HL-60 (cell line): ENCODE data around the gene AAMDC.

Experiments
- DNase-seq, 2 experiments: peaks; one replicate each; pipeline ENCODE4 v3.0.0-alpha.2; 2010 to 2020; ENCODE audit warnings: low read depth in 1 of 2, low spot score in 1 of 2
- H3K27ac ChIP-seq: fragments of 250-450 bp; sonication (Bioruptor Pico); replicated peaks from 2 replicates; pipeline ENCODE4 v1.5.1; 2020; ENCODE audit warnings: mild to moderate bottlenecking, moderate library complexity
- H3K27me3 ChIP-seq: fragments of 250-450 bp; sonication (Bioruptor Pico); 2 replicates; pipeline ENCODE4 v1.5.1; 2021; ENCODE audit warnings: mild to moderate bottlenecking, moderate library complexity; ENCODE audit not compliant: insufficient read depth, poor library complexity, severe bottlenecking
- H3K4me3 ChIP-seq: replicated peaks from 2 replicates; pipeline ENCODE4 v1.5.1; 2011; ENCODE audit warnings: mild to moderate bottlenecking, control low read depth, low read length; ENCODE audit not compliant: insufficient read depth
- CTCF ChIP-seq: IDR thresholded peaks from one replicate; pipeline ENCODE4 v1.5.1; 2011; ENCODE audit warnings: low read length, control low read depth, inconsistent platforms; ENCODE audit not compliant: insufficient read depth
- GABPA ChIP-seq: IDR thresholded peaks from 2 replicates; pipeline ENCODE4 v1.6.1; 2012; ENCODE audit warnings: low read depth
- POLR2AphosphoS5 ChIP-seq: IDR thresholded peaks from 2 replicates; pipeline ENCODE4 v1.6.1; 2012; ENCODE audit warnings: low read depth
- REST ChIP-seq: IDR thresholded peaks from 2 replicates; pipeline ENCODE4 v1.6.1; 2012; ENCODE audit warnings: low read depth; ENCODE audit not compliant: insufficient replicate concordance
- SPI1 ChIP-seq: IDR thresholded peaks from 2 replicates; pipeline ENCODE4 v1.6.1; 2012; ENCODE audit warnings: low read depth, mild to moderate bottlenecking, borderline replicate concordance

Gene AAMDC

GRCh38 chr11:77813256-77813655, 7.7 kb upstream of the AAMDC start:
- TF ChIP-seq POLR2AphosphoS5, result no peak
- TF ChIP-seq GABPA, result no peak
- TF ChIP-seq SPI1, result no peak
- no peak for TF ChIP-seq CTCF
- no peak for TF ChIP-seq REST
- Histone ChIP-seq H3K27me3 (no peaks in the 10 kb centered on the region), H3K27ac (no peak overlapping the region), H3K4me3 (no peak overlapping the region)
- DNase-seq, result no peak

GRCh38 chr11:77814848-77815247, 6.1 kb upstream of the AAMDC start:
- H3K27me3 ChIP-seq, result no peaks in the 10 kb centered on the region
- H3K4me3 ChIP-seq, result no peak overlapping the region
- no peak for DNase-seq
- TF ChIP-seq CTCF (no peak), GABPA (no peak), SPI1 (peak; percentile 44; the same call in 1 of the 2 replicates), REST (no peak), POLR2AphosphoS5 (no peak)
- H3K27ac ChIP-seq, result no peak overlapping the region

GRCh38 chr11:77815459-77815858, 5.5 kb upstream of the AAMDC start:
- no peak overlapping the region for H3K4me3 ChIP-seq

More at GRCh38 chr11:77815459-77815858, 5.5 kb upstream of the AAMDC start:
- Histone ChIP-seq H3K27ac (no peak overlapping the region), H3K27me3 (no peaks in the 10 kb centered on the region)
- no peak for DNase-seq
- TF ChIP-seq POLR2AphosphoS5, result no peak
- no peak for TF ChIP-seq REST
- TF ChIP-seq GABPA, result no peak
- TF ChIP-seq SPI1, result no peak
- no peak for TF ChIP-seq CTCF
